Cardiac fibroblast (primary cell): ENCODE data around the gene MRPL42.

Source experiments
- DNase-seq, 2 donors: peaks; one replicate each; pipeline versions ENCODE4 v3.0.0 to v3.0.0-alpha.2; 2010; ENCODE audit warnings: low read depth in 2 of 2
- H3K4me3 ChIP-seq, 2 donors: replicated peaks in 1 of 2; 1 replicate in 1 of 2; 2 replicates in 1 of 2; pipeline ENCODE4 v1.5.1; 2011; ENCODE audit warnings: low read depth in 2 of 2, low read length in 2 of 2, mild to moderate bottlenecking in 2 of 2, moderate library complexity in 1 of 2
- CTCF ChIP-seq: IDR thresholded peaks from one replicate; pipeline ENCODE4 v1.5.1; 2011; ENCODE audit warnings: low read depth, mild to moderate bottlenecking, low read length, inconsistent platforms

Gene MRPL42

GRCh38 chr12:93447555-93448290 is 19.6 kb upstream of the MRPL42 start:
- H3K4me3 ChIP-seq, result no peak overlapping the region
- no peak for DNase-seq

GRCh38 chr12:93448796-93449195 is 18.5 kb upstream of the MRPL42 start:
- no peak for DNase-seq
- no peak overlapping the region for H3K4me3 ChIP-seq
- no peak for TF ChIP-seq CTCF

More at GRCh38 chr12:93447555-93448290, 19.6 kb upstream of the MRPL42 start:
- TF ChIP-seq CTCF, result no peak

- no peak overlapping the region for H3K4me3 ChIP-seq
- no peak for DNase-seq
- no peak for TF ChIP-seq CTCF
These were observed 18.0 kb upstream of the MRPL42 start for GRCh38 chr12:93449277-93449676.

- DNase-seq, result no peak
- H3K4me3 ChIP-seq, result no peak overlapping the region
- no peak for TF ChIP-seq CTCF
These were observed 15.7 kb upstream of the MRPL42 start for GRCh38 chr12:93451423-93452158.

GRCh38 chr12:93453633-93454032 is 13.7 kb upstream of the MRPL42 start:
- peak in 1 of 2 donors; percentile 79 for DNase-seq
- no peak for TF ChIP-seq CTCF
- no peak overlapping the region for H3K4me3 ChIP-seq

GRCh38 chr12:93456077-93456476 is 11.2 kb upstream of the MRPL42 start:
- H3K4me3 ChIP-seq, result no peak overlapping the region
- TF ChIP-seq CTCF, result no peak
- no peak for DNase-seq
